AG04450 (cell line): ENCODE data around the gene SWI5. TPM values are rescaled to one million over a fixed set of nuclear protein-coding genes. Genes with fewer than 3 reads are reported as not detected.
A peak's percentile ranks its signal among the peaks of the same experiment; 100 is the strongest.
"Not testable (repeated sequence)": the region's sequence is repeated elsewhere in the genome, so short reads cannot be mapped to it uniquely, and the experiment has no call there.

Source experiments
- CTCF ChIA-PET: fragments of 300-600, 350-600 bp; formaldehyde crosslinking; extraction: SDS; loops from one replicate; lab custom pipeline; 2022; ENCODE audit warnings: antibody characterized with exemption, inconsistent platforms; lab: Charles Lee
- POLR2A ChIA-PET: fragments of 350-600 bp; formaldehyde crosslinking; extraction: SDS; loops from one replicate; lab custom pipeline; 2021; ENCODE audit warnings: antibody characterized with exemption, inconsistent platforms; lab: Yijun Ruan, JAX
- DNase-seq: peaks from one replicate; pipeline ENCODE4 v3.0.0-alpha.2; 2011; ENCODE audit warnings: low read depth, low spot score
- H3K27ac ChIP-seq: one replicate; pipeline ENCODE4 v1.5.1; 2012; ENCODE audit warnings: low read depth, low read length, control low read depth
- H3K27me3 ChIP-seq: one replicate; pipeline ENCODE4 v1.6.0; 2012; ENCODE audit warnings: low read length; ENCODE audit not compliant: control insufficient read depth, insufficient read depth
- H3K4me3 ChIP-seq: 2 replicates; pipeline ENCODE4 v1.5.1; 2011; ENCODE audit warnings: mild to moderate bottlenecking, low read depth, low read length, control low read depth
- H3K9me3 ChIP-seq: 2 replicates; pipeline ENCODE4 v1.5.1; 2012; ENCODE audit warnings: low read length; ENCODE audit not compliant: control insufficient read depth, insufficient read depth
- polyA plus RNA-seq: library from polyadenylated mRNA; depleted of rRNA; stranded (reverse); fragments of >200 nt; gene quantifications from 2 replicates; pipeline ENCODE4 v1.2.3, GENCODE V29; 2011
- TF ChIP-seq, protein P1 (sequence below): IDR thresholded peaks from 2 replicates; pipeline ENCODE4 v1.5.1; 2011; ENCODE audit warnings: low read depth, low read length, control low read depth, inconsistent platforms

Gene SWI5
- polyA plus RNA-seq, 1 experiment: 72.2 TPM

DNA sequence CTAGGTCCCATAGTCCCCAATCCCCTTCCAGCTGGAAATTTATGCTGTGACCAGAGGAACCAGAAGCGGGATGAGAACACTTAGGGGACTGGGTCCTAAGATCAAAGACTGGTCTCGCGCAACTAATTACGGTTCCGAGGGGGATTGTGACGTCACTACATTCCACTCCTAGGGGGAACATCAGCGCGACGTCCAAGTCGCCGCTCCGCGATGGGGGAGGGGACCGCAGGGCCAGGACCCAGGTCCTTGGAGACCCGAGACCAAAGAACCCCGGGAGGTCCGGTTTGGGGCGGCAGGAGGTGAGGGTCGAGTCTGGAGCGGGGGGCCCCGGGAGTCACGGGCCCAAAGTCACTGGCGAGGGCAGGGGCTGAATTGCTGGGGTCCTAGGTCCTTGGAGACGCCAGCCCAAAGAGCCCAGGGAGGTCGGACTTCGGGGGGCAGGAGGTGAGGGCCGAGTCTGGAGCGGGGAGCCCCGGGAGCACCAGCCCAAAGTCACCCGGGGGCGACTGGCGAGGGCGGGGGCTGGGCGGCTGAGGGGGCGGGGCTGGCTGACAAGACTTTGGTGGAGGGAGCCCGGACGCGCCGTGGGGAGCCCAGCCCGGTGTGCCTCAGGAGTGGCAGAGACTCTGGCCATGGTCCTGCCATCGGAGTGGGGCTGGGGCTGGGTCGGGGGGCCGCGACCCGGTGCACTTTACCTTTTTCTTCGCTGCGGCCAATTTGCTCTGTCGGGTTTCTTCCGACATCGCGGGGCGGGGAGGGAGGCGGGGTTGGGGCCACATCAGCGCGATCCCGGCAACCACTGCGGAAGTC, 673 bp upstream of the SWI5 start, which contains the start of gene GOLGA2:
Gene GOLGA2 (minus strand): TSS at position 810 of the 810 bp plus-strand sequence. CDS start 31 bp downstream, at position 779.
- CTCF ChIA-PET: interaction anchor here (1.2 kb wide), 1 partner anchor 20 kb away, joined by 3 read pairs; no protein-coding TSS in a partner anchor
- DNase-seq: no peak
- no peaks in the 10 kb centered on the region for H3K27me3 ChIP-seq
- peaks cover 3% of the 10 kb centered on the region; the same call in 1 of the 2 replicates for H3K9me3 ChIP-seq
- POLR2A ChIA-PET: interaction anchor here (0.6 to 1.6 kb wide), 10 partner anchors 10 to 59 kb away, joined by 3 to 12 read pairs (median 5); no protein-coding TSS in a partner anchor
- H3K27ac ChIP-seq: peak within 1 kb of the TSS; percentile 87
- H3K4me3 ChIP-seq: peak within 1 kb of the TSS; percentile 90
- TF ChIP-seq, protein P1, sequence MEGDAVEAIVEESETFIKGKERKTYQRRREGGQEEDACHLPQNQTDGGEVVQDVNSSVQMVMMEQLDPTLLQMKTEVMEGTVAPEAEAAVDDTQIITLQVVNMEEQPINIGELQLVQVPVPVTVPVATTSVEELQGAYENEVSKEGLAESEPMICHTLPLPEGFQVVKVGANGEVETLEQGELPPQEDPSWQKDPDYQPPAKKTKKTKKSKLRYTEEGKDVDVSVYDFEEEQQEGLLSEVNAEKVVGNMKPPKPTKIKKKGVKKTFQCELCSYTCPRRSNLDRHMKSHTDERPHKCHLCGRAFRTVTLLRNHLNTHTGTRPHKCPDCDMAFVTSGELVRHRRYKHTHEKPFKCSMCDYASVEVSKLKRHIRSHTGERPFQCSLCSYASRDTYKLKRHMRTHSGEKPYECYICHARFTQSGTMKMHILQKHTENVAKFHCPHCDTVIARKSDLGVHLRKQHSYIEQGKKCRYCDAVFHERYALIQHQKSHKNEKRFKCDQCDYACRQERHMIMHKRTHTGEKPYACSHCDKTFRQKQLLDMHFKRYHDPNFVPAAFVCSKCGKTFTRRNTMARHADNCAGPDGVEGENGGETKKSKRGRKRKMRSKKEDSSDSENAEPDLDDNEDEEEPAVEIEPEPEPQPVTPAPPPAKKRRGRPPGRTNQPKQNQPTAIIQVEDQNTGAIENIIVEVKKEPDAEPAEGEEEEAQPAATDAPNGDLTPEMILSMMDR: no peak

GRCh38 chr9:128276574-128277270, 646 bp downstream of the SWI5 start:
- Histone ChIP-seq H3K9me3 (peaks cover 3% of the 10 kb centered on the region; the same call in 1 of the 2 replicates), H3K27me3 (no peaks in the 10 kb centered on the region), H3K4me3 (peak overlapping the region; percentile 87), H3K27ac (peak overlapping the region; percentile 68)
- TF ChIP-seq, protein P1: no peak
- POLR2A ChIA-PET: interaction anchor here (0.9 to 1.6 kb wide), 5 partner anchors 14 to 31 kb away, joined by 5 to 12 read pairs (median 6); no protein-coding TSS in a partner anchor
- CTCF ChIA-PET: interaction anchor here (1.0 to 1.2 kb wide), 2 partner anchors 18 to 65 kb away, joined by 3 read pairs; no protein-coding TSS in a partner anchor
- no peak for DNase-seq

GRCh38 chr9:128279088-128280073, 3.3 kb downstream of the SWI5 start:
- CTCF ChIA-PET: interaction anchor here (0.7 kb wide), 1 partner anchor 83 kb away, joined by 3 read pairs; no protein-coding TSS in a partner anchor
- H3K27ac ChIP-seq, POLR2A ChIA-PET, H3K4me3 ChIP-seq, H3K9me3 ChIP-seq, H3K27me3 ChIP-seq, DNase-seq: not testable (repeated sequence)

DNA sequence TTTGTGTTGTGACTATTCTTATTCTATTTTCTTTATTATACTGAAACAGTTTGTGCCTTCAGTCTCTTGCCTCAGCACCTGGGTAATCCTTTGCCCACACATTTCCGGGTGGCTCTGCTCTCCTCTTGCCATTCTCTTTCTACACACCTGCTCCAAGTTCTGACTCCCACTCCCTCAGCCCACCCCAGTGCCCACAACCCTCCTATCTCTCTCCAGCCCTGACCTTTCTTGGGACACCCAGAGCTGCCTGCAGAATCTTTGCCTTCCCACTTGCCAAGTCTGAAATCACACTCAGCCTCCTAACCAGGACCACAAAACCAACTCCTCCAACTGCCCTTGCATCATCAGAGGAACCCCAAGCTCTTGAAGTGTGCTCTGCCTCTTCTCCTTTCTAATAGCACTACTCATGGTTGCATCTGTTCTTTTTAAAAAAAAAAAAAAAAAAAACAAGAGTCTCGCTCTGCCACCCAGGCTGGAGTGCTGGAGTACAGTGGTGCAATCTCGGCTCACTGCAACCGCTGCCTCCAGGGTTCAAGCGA, 4.1 kb downstream of the SWI5 start:
- TF ChIP-seq, protein P1: no peak
- H3K27me3 ChIP-seq: no peaks in the 10 kb centered on the region
- H3K4me3 ChIP-seq: no peak overlapping the region
- ChIA-PET CTCF (no interaction called here), POLR2A (no interaction called here)
- DNase-seq: no peak
- peaks cover 3% of the 10 kb centered on the region; the same call in 1 of the 2 replicates for H3K9me3 ChIP-seq
- no peak overlapping the region for H3K27ac ChIP-seq
